Glomerular visceral epithelial cell (primary cell): ENCODE measurements around the gene PDZK1IP1.

Source experiments
- DNase-seq: peaks from one replicate; pipeline ENCODE4 v3.0.0-alpha.2; 2016; ENCODE audit errors: extremely low spot score

PDZK1IP1 gene

DNA sequence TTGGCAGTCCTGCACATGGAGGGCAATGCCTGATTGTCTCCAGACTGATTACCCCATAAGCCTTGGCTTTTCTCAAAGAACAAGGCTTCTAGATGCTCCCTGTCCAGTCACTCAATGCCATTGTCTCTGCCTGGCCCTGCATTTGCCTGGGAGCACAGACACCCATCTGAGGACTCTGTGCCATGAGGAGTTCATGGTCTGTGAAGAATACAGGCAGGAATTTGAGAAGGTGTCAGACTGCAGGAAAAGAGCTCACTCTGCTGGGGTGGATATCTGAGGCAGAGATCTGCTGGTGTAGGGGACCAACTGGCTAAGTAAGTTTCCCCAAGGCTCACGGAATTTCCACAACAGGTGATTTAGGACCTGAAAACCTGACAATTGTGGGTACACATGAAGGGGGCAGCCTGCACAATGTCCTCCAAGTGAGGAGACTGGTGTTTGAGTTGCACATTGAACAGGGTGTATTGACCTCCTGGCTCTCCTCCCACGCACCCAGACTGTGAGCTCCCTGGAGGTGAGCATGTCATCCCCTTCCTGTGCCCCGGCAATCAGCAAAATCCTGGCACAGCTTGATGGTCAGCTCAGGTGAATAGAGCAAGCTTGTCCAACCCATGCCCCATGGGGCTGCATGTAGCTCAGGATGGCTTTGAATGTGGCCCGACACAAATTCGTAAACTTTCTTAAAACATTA, 51.8 kb downstream of the PDZK1IP1 start:
- DNase-seq: no peak

DNA sequence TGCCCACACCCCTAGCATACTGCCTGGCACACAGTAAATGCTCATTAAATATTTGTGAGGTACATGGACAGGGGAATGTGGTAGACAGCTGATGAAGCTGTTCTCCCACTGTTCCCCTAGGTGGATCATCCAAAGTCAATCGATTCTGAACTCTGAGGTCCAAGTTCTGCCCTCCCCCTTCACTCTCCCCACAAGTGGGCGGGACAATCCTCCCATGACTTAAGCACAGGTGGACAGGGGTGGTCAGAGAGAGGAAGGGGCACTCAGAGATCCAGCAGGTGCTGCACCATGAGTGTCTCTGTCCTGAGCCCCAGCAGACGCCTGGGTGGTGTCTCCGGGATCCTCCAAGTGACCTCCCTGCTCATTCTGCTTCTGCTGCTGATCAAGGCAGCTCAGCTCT, 52.6 kb downstream of the PDZK1IP1 start, which contains the start of gene CYP4A22:
TSS of gene CYP4A22 (plus strand) at position 244 of the 400 bp plus-strand sequence. CDS start at position 289, 45 bp downstream.
- DNase-seq: no peak
